ENCODE data around the gene CRACR2B.

DNA sequence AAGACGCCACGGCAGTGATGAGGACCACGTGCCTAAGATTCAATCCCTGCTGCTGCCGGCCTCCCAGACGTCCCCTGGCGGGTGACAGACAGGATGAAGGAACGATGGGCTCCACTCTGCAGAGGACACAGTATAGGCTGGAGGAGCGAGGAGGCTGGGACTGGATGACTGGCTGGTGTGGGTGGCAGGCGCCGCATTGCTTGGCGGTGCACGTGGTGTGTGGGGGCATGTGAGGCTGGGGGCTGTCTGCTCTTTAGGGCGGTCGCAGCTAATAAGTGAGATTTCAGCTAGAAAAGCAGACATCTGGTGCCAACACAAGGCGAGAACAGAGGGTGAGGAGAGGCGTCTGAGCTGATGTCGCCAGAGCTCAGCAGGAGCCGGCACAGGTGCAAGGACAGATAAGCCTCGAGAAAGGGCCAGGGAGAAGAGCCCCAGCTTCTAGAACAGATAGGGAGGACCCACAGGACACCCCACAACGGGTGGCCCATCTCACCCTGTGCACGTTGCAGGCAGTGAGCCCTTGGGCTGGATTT, 48.1 kb downstream of the CRACR2B start:
- TF ChIP-seq, protein P1, sequence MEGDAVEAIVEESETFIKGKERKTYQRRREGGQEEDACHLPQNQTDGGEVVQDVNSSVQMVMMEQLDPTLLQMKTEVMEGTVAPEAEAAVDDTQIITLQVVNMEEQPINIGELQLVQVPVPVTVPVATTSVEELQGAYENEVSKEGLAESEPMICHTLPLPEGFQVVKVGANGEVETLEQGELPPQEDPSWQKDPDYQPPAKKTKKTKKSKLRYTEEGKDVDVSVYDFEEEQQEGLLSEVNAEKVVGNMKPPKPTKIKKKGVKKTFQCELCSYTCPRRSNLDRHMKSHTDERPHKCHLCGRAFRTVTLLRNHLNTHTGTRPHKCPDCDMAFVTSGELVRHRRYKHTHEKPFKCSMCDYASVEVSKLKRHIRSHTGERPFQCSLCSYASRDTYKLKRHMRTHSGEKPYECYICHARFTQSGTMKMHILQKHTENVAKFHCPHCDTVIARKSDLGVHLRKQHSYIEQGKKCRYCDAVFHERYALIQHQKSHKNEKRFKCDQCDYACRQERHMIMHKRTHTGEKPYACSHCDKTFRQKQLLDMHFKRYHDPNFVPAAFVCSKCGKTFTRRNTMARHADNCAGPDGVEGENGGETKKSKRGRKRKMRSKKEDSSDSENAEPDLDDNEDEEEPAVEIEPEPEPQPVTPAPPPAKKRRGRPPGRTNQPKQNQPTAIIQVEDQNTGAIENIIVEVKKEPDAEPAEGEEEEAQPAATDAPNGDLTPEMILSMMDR (conservative IDR thresholded peaks at IDR 0.05) = no peak
- TF ChIP-seq EZH2 (IDR thresholded peaks at IDR 0.05; ENCODE audit: low read depth) = no peak
